Hematopoietic multipotent progenitor cell treated with erythropoietin and hydrocortisone succinate and interleukin-3 and kit ligand, for 15 days (in vitro differentiated cells): ENCODE data around the gene RNF187.
"Not testable (repeated sequence)": the region's sequence is repeated elsewhere in the genome, so short reads cannot be mapped to it uniquely, and the experiment has no call there.

ENCODE experiments used
- DNase-seq: peaks from one replicate; pipeline ENCODE4 v3.0.0-alpha.2; 2015; ENCODE audit warnings: low spot score

Gene RNF187

GRCh38 chr1:228459091-228459993, 27.8 kb upstream of the RNF187 start:
- DNase-seq, result peak; percentile 78

- no peak for DNase-seq
Measured at GRCh38 chr1:228460821-228461220, 26.4 kb upstream of the RNF187 start.

GRCh38 chr1:228462560-228462959, 24.6 kb upstream of the RNF187 start:
- DNase-seq, result no peak

GRCh38 chr1:228463009-228463558, 24.1 kb upstream of the RNF187 start:
- no peak for DNase-seq

- DNase-seq, result peak; percentile 83
Measured at GRCh38 chr1:228463559-228464455, 23.4 kb upstream of the RNF187 start.

- DNase-seq, result peak; percentile 80
Measured at GRCh38 chr1:228464487-228464983, 22.6 kb upstream of the RNF187 start.

- no peak for DNase-seq
Measured at GRCh38 chr1:228465141-228465540, 22.0 kb upstream of the RNF187 start.

- DNase-seq, result no peak
Measured at GRCh38 chr1:228465571-228466146, 21.5 kb upstream of the RNF187 start.

- not testable (repeated sequence) for DNase-seq
Measured at GRCh38 chr1:228468188-228468587, 19.0 kb upstream of the RNF187 start.

GRCh38 chr1:228469413-228470162, 17.6 kb upstream of the RNF187 start:
- DNase-seq, result no peak

GRCh38 chr1:228471154-228471761, 15.9 kb upstream of the RNF187 start:
- no peak for DNase-seq

- peak; percentile 75 for DNase-seq
Measured at GRCh38 chr1:228471762-228472398, 15.3 kb upstream of the RNF187 start.

- no peak for DNase-seq
Measured at GRCh38 chr1:228472655-228473054, 14.5 kb upstream of the RNF187 start.

GRCh38 chr1:228474507-228474906, 12.7 kb upstream of the RNF187 start:
- DNase-seq, result no peak

- DNase-seq, result no peak
Measured at GRCh38 chr1:228475812-228476211, 11.4 kb upstream of the RNF187 start.

- DNase-seq, result no peak
Measured at GRCh38 chr1:228477263-228477662, 9.9 kb upstream of the RNF187 start.

GRCh38 chr1:228478326-228478725, 8.9 kb upstream of the RNF187 start:
- no peak for DNase-seq

- DNase-seq, result no peak
Measured at GRCh38 chr1:228478912-228479711, 8.1 kb upstream of the RNF187 start.

GRCh38 chr1:228483789-228484188, 3.4 kb upstream of the RNF187 start:
- no peak for DNase-seq
